Stimulated activated CD4-positive, alpha-beta T cell treated with anti-CD3 and anti-CD28 coated beads, Interleukin-15, amount 100 ng/mL, for 24 hours (primary cell): ENCODE results near the gene PTGDS.

Source experiments
- DNase-seq: peaks from one replicate; pipeline ENCODE4 v3.0.0-alpha.2; 2020

The PTGDS gene

DNA sequence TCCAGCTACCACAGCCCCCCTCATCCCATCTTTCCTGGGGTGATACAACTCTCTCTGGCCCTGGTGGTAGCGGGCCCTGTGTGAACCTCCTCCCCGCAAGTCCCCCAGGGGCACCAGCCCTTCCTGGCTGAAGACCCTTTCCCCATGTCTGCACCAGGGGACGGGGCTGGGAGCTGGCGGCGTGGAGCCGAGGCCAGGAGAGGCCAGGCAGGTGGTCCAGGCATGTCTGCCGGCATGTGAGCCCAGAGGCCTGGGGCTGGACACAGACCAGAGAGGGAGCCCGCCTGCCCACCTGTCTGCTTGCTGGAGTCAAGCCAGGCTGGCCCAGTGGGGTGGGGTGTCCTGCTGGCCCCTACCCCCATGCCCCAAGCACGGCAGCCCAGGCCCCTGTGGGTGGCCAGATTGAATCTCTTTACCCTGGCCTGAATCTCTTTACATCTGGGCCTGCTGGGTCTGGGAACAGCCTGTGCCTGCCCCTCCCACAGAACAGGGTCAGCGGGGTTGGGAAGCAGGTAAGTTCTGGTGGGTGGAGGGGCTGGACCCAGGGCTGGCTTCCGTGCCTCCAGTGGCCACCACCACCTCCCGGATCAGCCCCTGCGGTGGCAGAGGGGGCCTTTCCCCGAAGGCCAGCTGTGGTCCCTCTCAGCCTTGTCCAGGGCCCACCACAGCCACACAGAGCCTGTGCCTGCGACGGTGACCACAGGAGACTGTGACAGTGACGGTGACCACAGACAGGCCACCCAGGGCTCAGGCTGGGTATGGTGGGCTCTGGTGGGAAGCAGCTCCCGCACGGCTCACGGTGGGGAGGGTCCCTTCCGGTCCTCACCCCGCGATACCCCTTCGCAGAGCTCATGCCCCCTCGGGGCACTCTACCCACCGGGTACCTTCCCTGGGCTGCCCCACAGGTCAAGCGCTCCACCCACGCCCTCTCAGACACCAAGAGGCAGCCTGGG, 18.1 kb upstream of the PTGDS start:
- no peak for DNase-seq

DNA sequence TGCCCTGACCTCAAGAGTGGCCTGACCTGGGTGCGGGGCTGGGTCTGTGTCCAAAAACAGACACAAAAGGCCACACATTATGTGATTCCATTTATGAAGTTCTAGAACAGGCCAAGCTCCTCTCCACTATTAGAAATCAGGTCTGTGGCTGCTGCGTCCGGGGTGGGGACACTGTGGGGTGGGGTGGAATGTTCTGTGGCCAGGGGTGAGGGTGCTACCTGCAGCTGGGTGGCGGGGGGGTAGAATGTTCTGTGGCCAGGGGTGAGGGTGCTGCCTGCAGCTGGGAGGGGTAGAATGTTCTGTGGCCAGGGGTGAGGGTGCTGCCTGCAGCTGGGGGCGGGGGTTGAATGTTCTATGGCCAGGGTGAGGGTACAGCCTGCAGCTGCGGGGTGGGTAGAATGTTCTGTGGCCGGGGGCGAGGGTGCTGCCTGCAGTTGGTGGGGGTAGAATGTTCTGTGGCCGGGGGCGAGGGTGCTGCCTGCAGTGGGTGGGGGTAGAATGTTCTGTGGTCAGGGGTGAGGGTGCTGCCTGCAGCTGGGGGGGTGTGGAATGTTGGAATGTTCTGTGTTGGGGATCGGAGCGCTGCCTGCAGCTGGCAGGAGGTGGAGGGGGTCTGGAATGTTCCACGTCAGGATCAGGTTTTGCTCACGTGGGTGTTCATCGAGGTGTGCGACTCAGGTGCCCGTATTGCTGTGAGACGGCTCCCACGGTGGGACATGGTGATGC, 16.9 kb upstream of the PTGDS start:
- DNase-seq = no peak

DNA sequence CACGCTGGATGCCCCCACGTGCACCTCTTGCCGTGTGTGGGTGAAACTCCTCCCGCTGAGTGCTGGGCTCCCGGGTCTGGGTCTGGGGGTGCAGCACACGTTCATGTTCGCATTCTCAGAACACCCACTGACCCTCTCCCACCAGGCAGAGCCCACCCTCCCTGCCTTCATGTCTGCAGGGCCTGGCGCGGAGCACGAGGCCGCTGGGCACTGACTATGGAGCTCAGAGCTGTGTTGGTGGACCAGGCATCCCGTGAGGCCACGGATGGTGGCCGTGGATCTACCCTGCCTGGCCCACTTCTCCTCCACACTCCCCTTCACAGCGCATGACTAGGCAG, 16.4 kb upstream of the PTGDS start:
- DNase-seq = no peak

- no peak for DNase-seq
Measured at GRCh38 chr9:136961279-136962065, 15.8 kb upstream of the PTGDS start.

DNA sequence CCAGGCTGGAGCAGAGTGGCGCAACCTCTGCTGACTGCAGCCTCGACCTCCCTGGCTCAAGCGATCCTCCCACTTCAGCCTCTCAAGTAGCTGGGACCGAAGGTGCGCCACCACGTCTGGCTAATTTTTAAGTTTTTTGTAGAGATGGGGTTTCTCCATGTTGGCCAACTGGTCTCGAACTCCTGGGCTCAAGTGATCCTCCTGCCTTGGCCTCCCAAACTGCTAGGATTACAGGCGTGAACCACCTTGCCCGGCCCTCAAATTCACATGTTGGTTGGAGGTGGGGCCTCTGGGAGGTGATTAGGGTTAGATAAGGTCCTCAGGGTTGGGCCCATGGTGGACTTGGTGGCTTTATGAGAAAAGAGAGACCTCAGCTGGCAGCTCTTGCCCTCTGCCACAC, 15.1 kb upstream of the PTGDS start:
- DNase-seq = no peak

DNA sequence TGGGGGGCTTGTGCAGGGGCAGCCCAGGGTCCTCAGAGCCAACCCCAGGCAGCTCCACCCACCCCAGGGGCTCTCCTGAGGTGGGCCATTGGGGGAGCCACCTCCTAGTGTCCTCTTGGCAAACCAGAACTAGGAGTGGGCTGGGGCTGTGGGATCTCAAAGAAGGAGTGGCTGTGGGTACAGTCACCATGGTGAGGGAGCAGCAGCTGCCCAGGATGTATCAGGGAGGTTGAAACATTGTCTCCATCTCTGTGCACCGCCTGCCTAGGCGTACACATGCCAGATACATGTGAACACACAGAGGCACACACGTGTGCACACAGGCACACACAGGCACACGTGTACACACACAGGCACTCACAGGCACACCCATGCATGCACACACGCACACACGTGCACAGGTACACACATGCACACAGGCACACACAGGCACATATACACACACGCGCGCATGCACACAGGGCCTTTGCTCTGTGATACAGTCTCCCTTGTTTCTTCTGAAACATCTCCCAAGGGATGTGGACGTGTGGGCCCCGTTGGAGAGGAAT, 14.5 kb upstream of the PTGDS start:
- DNase-seq = no peak

- DNase-seq = no peak
Measured at GRCh38 chr9:136963341-136963740, 14.0 kb upstream of the PTGDS start.

GRCh38 chr9:136963751-136964150, 13.6 kb upstream of the PTGDS start:
- DNase-seq = no peak

- no peak for DNase-seq
Measured at GRCh38 chr9:136964171-136964689, 13.1 kb upstream of the PTGDS start.

DNA sequence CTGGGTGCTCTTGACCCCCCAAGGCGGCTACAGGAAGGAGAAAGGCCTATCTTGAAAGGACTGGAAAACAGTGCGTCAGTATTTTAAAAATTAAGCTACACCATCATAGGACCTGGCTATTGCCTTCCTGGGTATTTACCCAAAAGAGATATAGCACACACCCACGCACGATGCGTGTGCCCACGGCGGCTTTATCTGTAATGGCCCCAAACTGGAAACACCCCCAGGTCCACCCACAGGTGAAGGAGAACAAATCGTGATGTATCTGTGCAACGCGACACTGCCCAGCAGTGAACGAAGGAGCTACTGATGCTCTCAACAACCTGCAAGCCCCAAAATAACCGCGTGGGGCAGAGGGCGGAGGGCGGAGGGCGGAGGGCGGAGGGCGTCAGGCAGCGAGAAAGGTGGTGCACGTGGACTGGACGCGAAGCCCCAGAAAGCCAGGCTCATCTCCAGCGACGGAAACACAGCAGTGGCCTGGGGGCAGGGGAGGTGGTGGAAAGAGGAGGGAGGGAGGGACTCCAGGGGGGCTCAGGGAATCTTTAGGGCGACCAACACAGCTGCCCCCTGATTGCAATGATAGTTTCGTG, 12.4 kb upstream of the PTGDS start:
- no peak for DNase-seq

DNA sequence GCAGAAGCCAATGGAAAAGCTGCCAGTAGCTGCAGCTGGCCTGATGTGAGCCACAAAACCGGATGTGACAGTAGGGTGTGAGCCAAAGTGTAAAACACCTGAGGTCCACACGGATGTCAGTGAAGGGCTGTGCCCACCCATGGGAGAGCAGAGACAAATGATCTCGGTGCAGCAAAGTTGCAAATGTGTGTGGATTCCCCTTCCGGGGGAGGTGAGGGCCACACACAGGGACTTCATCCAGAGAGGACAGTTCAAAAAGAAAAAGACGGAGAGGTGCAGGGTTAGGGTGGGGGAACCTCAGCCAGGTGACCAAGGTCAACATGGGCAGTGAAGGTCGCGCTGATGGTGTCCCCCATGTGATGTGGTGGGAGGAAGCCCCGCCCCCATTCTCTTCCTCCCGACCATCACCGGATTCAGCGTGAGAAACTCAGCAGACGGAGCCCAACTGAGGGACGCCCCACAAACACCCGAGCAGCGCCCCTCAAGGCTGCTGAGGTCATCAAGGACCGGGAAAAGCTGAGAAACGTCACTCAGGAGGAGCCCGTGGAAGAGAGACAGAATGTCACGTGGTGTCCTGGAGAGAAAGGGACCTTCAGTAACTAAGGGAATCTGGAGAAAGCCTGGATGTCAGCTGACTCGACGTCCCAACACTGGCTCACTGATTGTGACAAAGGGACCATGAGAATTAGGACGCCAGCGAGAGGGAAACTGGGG, 11.4 kb upstream of the PTGDS start:
- no peak for DNase-seq

DNA sequence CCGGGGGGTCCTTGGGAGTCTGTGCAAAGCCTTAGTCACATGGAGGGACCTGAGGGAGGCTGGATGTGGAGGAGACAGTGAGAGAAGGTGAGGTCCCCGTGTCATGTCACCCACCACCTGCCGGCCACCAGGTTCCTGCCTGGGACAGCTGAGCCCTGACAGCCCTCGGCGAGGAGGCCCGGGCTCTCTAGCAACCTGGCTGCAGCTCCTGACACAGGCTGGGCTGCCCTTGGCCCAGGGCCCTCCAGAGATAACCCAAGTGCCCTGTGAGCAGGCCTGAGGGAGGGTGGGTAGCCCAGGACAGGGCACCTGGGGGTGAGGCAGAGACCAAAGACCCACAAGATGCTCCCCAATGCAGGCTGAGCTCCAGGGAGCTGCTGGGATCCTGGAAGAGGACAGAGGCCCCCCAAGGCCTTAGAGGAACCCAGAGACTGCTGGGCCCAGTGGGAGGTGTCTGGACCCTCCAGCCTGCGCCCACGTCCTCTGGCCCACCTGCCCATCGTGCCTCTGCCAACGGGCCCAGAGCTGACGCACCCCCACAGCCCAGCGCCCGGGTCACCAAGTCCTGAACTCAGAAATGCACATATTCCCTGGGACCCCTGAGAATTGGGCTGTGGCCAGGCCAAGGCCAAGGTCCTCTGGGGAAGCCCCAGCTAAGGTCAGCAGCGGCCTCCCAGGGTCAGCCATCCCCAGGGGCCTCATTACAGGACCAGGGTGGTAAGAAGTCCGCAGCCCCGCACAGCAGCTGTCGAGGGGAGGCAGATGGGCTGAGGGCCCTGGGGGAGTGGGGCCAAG, 8.8 kb upstream of the PTGDS start:
- DNase-seq = no peak

DNA sequence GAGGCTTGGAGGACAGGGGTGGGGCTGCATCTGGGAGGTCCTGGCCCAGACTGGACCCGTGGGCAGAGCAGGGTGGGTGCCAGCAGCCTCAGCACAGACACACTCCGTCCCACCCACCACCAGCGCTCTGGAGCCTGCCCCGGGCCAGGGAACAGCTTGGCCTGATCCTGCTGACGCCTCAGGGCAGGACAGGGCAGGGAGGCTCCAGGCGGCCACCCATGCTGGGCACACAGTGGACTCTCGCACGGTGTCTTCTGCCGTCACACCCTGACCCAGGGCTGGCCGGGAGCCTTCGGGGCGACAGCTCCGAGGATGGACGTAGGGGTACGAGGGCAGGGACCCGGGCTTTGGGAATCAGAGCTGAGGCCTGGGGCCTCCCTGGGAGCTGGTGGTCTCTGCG, 8.2 kb upstream of the PTGDS start:
- DNase-seq = no peak

DNA sequence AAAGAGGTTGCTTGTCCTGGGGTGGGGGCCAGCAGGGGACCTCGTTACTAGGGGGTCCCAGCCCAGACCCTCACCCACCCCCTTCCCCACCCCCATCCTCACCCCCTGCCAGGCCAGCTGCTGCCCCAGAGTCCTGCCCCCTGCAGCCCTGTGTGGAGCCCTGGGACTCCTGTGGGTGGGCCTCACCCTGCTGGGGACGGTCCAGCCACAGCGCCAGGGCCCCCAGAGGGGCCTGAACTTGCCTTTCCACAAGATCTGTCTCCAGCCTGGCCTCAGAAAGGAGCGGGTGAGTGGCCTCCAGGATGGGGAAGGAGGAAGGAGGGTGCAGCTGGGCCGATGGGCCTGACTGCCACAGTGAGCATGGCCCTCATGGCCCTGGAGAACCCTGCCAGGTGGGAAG, 7.5 kb upstream of the PTGDS start:
- no peak for DNase-seq

DNA sequence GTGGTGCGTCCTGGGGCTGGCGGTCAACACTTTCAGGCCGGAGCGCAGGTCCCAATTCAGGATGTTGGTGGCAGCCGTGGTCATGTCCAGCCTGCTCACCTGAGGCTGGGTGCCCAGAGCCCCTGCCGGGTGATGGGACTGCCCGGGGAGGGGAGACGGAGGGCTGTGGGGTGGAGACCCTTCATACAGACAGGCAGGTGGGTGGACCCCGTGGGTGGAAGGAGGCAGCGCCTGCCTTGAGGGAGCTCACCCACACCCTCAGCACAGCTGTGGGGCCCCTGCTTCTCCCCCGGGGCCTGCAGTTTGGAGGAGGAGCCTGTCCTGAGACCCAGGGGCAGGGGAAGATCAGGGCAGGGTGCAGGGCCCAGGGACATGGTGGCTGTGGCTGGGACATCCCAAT, 6.9 kb upstream of the PTGDS start:
- no peak for DNase-seq

- DNase-seq = no peak
Measured at GRCh38 chr9:136971746-136972145, 5.6 kb upstream of the PTGDS start.

- no peak for DNase-seq
Measured at GRCh38 chr9:136972335-136972734, 5.0 kb upstream of the PTGDS start.

GRCh38 chr9:136972743-136973142, 4.6 kb upstream of the PTGDS start:
- no peak for DNase-seq

GRCh38 chr9:136973618-136974617, 3.4 kb upstream of the PTGDS start:
- DNase-seq = no peak
